Subcutaneous abdominal adipose tissue (tissue), 5 donors: ENCODE data around the gene SETD4.

Source experiments
- H3K27ac ChIP-seq: one replicate; pipeline ENCODE4 v1.7.0; 2013; ENCODE audit warnings: low read depth, mild to moderate bottlenecking, inconsistent platforms, low read length, moderate library complexity
- H3K27me3 ChIP-seq, 5 donors: one replicate each; pipeline ENCODE4 v1.7.0; 2013; ENCODE audit warnings: low read length in 5 of 5, inconsistent platforms in 1 of 5; ENCODE audit not compliant: control insufficient read depth in 5 of 5, insufficient read depth in 4 of 5
- H3K36me3 ChIP-seq, 5 donors: one replicate each; pipeline ENCODE4 v1.7.0; 2013; ENCODE audit warnings: low read length in 5 of 5; ENCODE audit not compliant: control insufficient read depth in 5 of 5, insufficient read depth in 5 of 5
- H3K4me1 ChIP-seq, 5 donors: one replicate each; pipeline ENCODE4 v1.7.0; 2013; ENCODE audit warnings: low read length in 5 of 5, mild to moderate bottlenecking in 3 of 5, moderate library complexity in 1 of 5; ENCODE audit not compliant: control insufficient read depth in 5 of 5, insufficient read depth in 5 of 5
- H3K4me3 ChIP-seq, 5 donors: one replicate each; pipeline ENCODE4 v1.7.0; 2013; ENCODE audit warnings: low read length in 5 of 5, low read depth in 1 of 5
- H3K9ac ChIP-seq, 5 donors: one replicate each; pipeline ENCODE4 v1.7.0; 2013; ENCODE audit warnings: low read length in 5 of 5, mild to moderate bottlenecking in 4 of 5, moderate library complexity in 3 of 5
- H3K9me3 ChIP-seq, 5 donors: one replicate each; pipeline ENCODE4 v1.7.0; 2013; ENCODE audit warnings: low read length in 5 of 5; ENCODE audit not compliant: control insufficient read depth in 5 of 5
- donor health status: healthy.
- donor health status: healthy.
- donor health status: healthy.
- donor health status: healthy.
- donor health status: healthy.

The SETD4 gene

DNA sequence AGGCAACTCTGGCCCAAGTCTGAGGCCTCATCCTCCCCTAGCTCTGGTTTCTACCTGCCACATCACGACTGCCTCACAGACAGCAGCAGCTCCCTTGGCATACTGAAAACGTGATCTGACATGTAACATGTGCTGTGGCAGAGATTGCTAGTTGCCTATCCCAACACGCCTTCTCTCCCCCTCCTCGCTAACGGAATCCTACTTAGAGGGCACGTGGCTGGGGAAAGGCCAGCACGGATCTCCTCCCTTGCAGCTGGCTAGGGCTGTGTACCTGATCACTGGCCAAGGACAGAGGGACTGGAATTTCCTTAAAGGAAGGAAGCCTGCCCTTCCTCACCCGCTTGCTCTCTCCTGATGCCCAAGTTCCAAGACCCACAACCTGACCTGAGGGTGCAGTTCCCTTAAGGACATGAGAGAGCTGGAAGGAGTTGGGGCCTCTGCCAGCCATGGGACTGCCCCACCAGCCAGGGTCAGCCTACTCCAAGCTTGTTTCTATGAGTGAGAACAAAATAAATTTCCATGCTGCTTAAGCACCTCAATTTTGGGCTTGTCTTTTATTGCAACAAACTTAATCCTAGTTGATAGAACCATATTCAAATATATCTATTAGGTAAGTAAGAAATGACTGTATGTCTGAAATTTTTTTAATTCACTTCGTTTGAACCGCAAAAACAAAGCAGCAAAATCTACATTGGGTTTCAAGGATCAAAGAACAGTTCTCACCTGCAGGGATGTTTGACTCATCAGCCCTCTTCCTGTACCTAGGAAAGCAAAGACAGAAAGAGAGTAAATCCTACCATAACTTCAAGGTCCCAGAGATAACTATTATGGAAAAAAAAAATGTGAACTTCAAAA, 7.2 kb downstream of the SETD4 start:
- Histone ChIP-seq H3K4me1 (peaks cover 0 to 8% (median 4%) of the 10 kb centered on the region in 5 donors), H3K4me3 (no peak overlapping the region), H3K36me3 (peaks cover 15 to 80% (median 64%) of the 10 kb centered on the region in 5 donors), H3K9me3 (no peaks in the 10 kb centered on the region), H3K27ac (no peak overlapping the region), H3K9ac (no peak overlapping the region), H3K27me3 (no peaks in the 10 kb centered on the region)

DNA sequence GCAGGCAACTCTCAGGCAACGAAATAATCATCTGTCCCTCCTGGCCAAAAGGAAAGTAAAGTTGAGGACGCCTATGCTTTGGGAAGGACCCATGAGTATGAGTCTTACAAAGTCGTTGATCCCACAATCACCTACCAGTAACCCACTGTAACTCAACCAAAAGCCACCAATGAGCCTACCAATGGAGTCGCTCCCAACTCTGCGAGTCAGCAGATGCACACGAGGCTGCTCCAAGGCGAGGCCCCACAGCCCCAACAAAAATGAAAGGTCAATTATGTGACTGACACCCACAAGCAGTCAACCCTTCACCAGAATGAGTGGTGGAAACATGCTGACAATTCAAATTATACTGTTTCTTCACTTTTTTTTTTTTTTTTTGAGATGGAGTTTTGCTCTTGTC, 12.0 kb downstream of the SETD4 start:
- Histone ChIP-seq H3K4me3 (no peak overlapping the region), H3K36me3 (peaks cover 19 to 79% (median 63%) of the 10 kb centered on the region in 5 donors), H3K27ac (no peak overlapping the region), H3K4me1 (peaks cover 0 to 22% (median 4%) of the 10 kb centered on the region in 5 donors), H3K9me3 (no peaks in the 10 kb centered on the region), H3K27me3 (no peaks in the 10 kb centered on the region), H3K9ac (no peak overlapping the region)

DNA sequence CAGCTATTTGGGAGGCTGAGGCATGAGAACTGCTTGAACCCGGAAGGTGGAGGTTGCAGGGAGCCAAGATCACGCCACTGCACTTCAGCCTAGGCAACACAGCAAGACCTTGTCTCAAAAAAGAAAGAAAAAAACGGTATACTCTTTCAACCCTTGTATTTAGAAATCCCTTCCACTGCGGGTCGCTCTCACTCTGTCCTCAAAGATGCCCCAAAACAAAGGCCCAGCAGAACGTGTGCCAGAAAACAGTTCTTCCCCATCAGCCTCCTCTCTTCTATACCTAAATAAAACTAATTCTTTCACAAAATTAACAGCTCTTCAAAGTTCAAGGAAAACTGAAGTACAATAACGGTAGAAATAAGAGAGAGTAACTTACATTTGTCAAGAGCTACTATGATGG, 13.2 kb downstream of the SETD4 start:
- Histone ChIP-seq H3K27me3 (no peaks in the 10 kb centered on the region), H3K4me3 (no peak overlapping the region), H3K9me3 (no peaks in the 10 kb centered on the region), H3K27ac (no peak overlapping the region), H3K4me1 (peaks cover 0 to 14% (median 0%) of the 10 kb centered on the region in 5 donors), H3K36me3 (peaks cover 21 to 79% (median 62%) of the 10 kb centered on the region in 5 donors), H3K9ac (no peak overlapping the region)

DNA sequence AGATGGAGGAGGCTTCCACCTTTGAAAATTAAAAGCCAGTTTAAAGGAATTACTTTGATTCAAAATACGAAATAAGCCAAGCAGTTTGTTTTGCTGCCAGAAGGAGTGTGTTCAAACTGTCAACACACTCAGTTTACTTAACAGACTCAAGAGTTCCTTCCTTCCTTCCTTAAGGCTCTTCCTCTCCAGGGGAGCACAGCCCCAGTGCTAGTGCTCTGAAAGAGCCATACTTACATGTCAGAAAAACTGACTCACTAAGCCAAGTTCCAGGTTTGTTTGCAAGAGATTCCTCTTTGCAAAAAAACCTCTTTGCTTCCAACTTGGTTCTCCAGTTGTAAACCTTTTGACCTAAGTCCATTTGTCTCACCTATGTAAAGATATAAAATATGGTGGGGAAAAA, 14.3 kb downstream of the SETD4 start:
- Histone ChIP-seq H3K4me1 (peaks cover 0 to 14% (median 0%) of the 10 kb centered on the region in 5 donors), H3K9ac (no peak overlapping the region), H3K4me3 (no peak overlapping the region), H3K27ac (no peak overlapping the region), H3K27me3 (no peaks in the 10 kb centered on the region), H3K9me3 (no peaks in the 10 kb centered on the region), H3K36me3 (peaks cover 21 to 86% (median 70%) of the 10 kb centered on the region in 5 donors)

DNA sequence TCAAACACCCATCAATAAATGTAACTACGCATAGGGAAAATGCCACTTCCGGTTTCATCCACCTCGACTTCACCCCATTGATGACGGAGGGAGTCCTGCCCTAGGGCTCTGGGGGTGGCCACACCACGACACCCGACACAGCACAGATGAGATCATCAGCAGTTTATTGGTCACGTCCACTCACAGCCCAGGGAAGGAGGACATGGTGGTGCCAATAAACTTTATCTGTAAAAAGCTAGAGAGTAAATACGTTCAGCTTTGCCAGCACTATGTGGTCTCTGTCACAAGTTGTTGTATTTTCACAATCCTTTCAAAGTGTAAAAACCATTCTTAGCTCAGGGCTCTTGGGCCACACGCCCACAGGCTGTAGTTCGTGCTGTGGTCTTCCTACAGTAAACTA, 16.3 kb downstream of the SETD4 start:
- peaks cover 0 to 14% (median 0%) of the 10 kb centered on the region in 5 donors for H3K4me1 ChIP-seq

DNA sequence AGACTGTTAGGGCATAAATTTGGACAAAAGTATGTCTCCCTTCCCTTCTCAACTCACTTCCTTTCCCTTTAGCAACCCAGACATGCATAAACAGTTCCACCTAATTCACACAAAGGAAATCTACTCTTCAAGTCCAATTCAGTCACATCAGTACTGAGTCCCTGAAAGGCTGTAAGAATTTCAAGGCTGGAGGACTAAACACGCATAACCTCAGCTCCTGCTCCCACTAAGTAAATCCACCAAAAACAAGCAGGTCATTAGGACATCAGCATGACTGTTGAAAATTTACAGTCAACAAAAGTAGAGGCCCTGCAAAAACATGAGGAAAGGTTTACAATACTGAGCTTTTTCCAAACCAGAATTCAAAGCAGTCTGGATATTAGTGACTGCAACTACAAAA, 18.4 kb downstream of the SETD4 start:
- H3K9ac ChIP-seq, result no peak overlapping the region
- H3K27ac ChIP-seq, result no peak overlapping the region
- no peak overlapping the region for H3K4me3 ChIP-seq
- peaks cover 0 to 14% (median 0%) of the 10 kb centered on the region in 5 donors for H3K4me1 ChIP-seq
- peaks cover 27 to 88% (median 76%) of the 10 kb centered on the region in 5 donors for H3K36me3 ChIP-seq
- H3K27me3 ChIP-seq, result no peaks in the 10 kb centered on the region
- H3K9me3 ChIP-seq, result no peaks in the 10 kb centered on the region

More for the DNA sequence above, 16.3 kb downstream of the SETD4 start:
- Histone ChIP-seq H3K4me3 (no peak overlapping the region), H3K27ac (no peak overlapping the region), H3K9me3 (no peaks in the 10 kb centered on the region), H3K27me3 (no peaks in the 10 kb centered on the region), H3K36me3 (peaks cover 24 to 86% (median 70%) of the 10 kb centered on the region in 5 donors), H3K9ac (no peak overlapping the region)

DNA sequence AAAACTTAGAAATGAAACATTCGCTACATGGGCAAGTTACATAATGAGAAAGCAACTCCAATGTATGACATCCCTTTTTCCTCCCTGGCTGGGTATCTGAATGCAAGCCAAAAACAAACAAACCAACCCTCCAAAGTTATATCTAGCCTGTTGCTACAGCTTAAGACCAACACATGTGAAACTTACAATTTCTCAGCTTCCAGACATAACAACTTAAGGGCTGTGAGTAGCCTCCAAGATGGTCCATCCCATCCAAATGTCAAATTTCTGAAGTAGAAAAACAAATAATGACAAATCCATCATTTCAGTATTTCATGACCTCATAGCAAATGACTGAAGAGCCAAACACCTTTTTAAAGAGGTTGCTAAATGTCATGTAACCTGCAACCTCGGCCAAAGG, 19.9 kb downstream of the SETD4 start:
- no peak overlapping the region for H3K27ac ChIP-seq
- peaks cover 21 to 88% (median 72%) of the 10 kb centered on the region in 5 donors for H3K36me3 ChIP-seq
- H3K27me3 ChIP-seq, result no peaks in the 10 kb centered on the region

DNA sequence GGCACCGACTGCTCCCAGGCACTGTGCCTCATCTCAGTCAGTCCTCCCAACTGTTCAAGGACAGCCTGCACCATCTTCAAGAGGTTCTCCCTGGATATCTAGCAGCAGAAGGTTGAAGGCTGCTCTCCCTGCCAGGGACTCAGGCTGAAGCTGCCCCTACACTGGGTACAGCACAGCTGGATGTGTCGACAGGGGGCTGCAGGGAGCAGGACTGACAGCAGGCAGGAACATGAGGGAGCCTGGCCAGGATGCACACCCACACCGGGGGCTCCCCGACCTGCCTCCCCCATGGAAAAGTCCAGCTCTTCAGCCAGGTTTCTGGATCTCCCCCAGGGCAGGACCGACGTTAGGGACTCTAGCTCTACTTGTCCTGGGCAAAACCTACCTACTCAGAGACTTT, 20.5 kb downstream of the SETD4 start:
- Histone ChIP-seq H3K36me3 (peaks cover 21 to 88% (median 72%) of the 10 kb centered on the region in 5 donors), H3K9ac (no peak overlapping the region), H3K9me3 (no peaks in the 10 kb centered on the region), H3K4me3 (no peak overlapping the region), H3K4me1 (no peaks in the 10 kb centered on the region), H3K27ac (no peak overlapping the region), H3K27me3 (no peaks in the 10 kb centered on the region)

More for the DNA sequence above, 19.9 kb downstream of the SETD4 start:
- Histone ChIP-seq H3K4me1 (peaks cover 0 to 3% (median 0%) of the 10 kb centered on the region in 5 donors), H3K9ac (no peak overlapping the region), H3K4me3 (no peak overlapping the region), H3K9me3 (no peaks in the 10 kb centered on the region)

DNA sequence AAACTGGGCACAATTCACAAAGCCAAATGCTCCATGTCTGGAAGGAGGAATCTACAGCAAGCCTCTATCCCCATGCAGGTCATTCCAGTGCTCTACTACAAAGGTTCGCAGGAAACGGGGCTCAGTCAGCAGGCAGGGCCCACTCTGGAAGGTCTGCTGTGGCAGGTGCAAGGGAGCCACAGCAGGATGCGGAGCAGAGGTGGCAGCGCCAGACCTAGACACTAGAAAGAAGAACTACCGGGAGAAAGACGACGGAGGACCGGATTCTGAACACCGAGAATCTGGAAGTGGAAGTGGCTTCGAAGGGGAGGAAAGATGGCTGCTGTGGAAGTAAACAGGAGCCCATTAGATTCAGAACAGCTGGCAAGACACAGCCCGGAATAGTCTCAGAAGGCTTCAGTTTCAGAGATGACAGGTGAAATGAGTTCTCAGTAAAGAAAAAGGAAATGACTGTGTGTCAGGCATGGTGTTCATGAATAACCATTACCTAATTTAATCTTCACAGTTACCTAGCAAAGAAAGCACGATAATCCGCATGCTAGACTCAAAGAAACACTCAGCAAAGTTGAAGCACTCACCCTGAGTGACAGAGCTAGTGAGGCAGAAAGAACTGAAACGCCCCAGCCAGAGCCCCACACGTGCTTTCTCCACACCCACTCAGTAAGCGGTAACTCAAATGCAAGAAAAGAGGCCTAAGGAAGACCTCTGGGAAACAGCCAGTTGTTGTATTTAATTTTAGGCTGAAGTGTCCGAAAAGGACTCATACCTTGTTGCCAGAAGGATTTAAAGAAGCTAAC, 21.4 kb downstream of the SETD4 start:
- Histone ChIP-seq H3K9ac (no peak overlapping the region), H3K4me3 (no peak overlapping the region), H3K36me3 (peaks cover 21 to 87% (median 71%) of the 10 kb centered on the region in 5 donors), H3K4me1 (no peaks in the 10 kb centered on the region), H3K27me3 (no peaks in the 10 kb centered on the region), H3K27ac (no peak overlapping the region), H3K9me3 (no peaks in the 10 kb centered on the region)

DNA sequence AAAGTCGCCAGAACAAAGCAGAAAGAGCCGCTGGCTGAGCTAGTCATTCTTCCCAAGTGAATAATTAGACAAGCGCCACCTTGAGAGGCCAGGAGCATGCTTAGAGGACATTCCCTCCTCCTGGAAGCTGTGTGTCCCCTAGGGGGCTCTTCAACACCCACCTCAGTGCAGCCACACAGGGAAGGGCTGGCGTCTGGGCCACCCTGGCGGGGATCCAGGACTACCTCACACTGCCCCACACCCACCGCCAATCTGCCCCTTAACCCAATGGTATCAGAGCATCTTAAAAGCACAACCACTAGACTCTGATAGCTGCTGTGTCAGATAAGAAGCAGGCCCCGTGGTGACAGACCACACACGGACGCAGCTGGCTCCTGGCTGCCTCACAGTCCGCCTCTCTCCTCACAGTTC, 24.9 kb downstream of the SETD4 start:
- H3K27me3 ChIP-seq, result no peaks in the 10 kb centered on the region
- peaks cover 13 to 62% (median 52%) of the 10 kb centered on the region in 5 donors for H3K36me3 ChIP-seq
- H3K4me3 ChIP-seq, result no peak overlapping the region
- H3K9me3 ChIP-seq, result no peaks in the 10 kb centered on the region
- H3K27ac ChIP-seq, result no peak overlapping the region
- no peak overlapping the region for H3K9ac ChIP-seq
- H3K4me1 ChIP-seq, result no peaks in the 10 kb centered on the region
